NCI-H748 (cell line): ENCODE data around the gene NYAP2.

Experiments
- DNase-seq: peaks from one replicate; lab custom pipeline; 2025; ENCODE audit not compliant: unreplicated experiment; lab: John Stamatoyannopoulos, UW

NYAP2 gene

GRCh38 chr2:225616372-225616771, 216.9 kb downstream of the NYAP2 start:
- no peak for DNase-seq

GRCh38 chr2:225616848-225617247, 217.3 kb downstream of the NYAP2 start:
- DNase-seq = no peak

- DNase-seq = no peak
These were observed 220.7 kb downstream of the NYAP2 start for GRCh38 chr2:225620227-225620626.

GRCh38 chr2:225630824-225631533, 231.5 kb downstream of the NYAP2 start:
- DNase-seq = no peak

- DNase-seq = no peak
These were observed 232.8 kb downstream of the NYAP2 start for GRCh38 chr2:225632351-225632750.

- DNase-seq = no peak
These were observed 237.0 kb downstream of the NYAP2 start for GRCh38 chr2:225636558-225636957.

GRCh38 chr2:225637259-225637658, 237.7 kb downstream of the NYAP2 start:
- no peak for DNase-seq

GRCh38 chr2:225640550-225640949, 241.0 kb downstream of the NYAP2 start:
- no peak for DNase-seq

GRCh38 chr2:225649274-225649673, 249.8 kb downstream of the NYAP2 start:
- peak; percentile 19 for DNase-seq

- no peak for DNase-seq
These were observed 250.5 kb downstream of the NYAP2 start for GRCh38 chr2:225650041-225650440.

GRCh38 chr2:225660262-225661131, 261.0 kb downstream of the NYAP2 start:
- peak; percentile 75 for DNase-seq

- DNase-seq = no peak
These were observed 262.6 kb downstream of the NYAP2 start for GRCh38 chr2:225662101-225662500.

- no peak for DNase-seq
These were observed 267.9 kb downstream of the NYAP2 start for GRCh38 chr2:225667445-225667844.

- DNase-seq = peak; percentile 76
These were observed 269.2 kb downstream of the NYAP2 start for GRCh38 chr2:225668606-225669266.

- peak; percentile 28 for DNase-seq
These were observed 270.8 kb downstream of the NYAP2 start for GRCh38 chr2:225670111-225670974.

GRCh38 chr2:225678792-225679191, 279.3 kb downstream of the NYAP2 start:
- DNase-seq = no peak

GRCh38 chr2:225683258-225683657, 283.7 kb downstream of the NYAP2 start:
- DNase-seq = no peak

- DNase-seq = no peak
These were observed 290.6 kb downstream of the NYAP2 start for GRCh38 chr2:225690153-225690552.

GRCh38 chr2:225691711-225692110, 292.2 kb downstream of the NYAP2 start:
- DNase-seq = no peak

GRCh38 chr2:225693259-225693658, 293.7 kb downstream of the NYAP2 start:
- no peak for DNase-seq

GRCh38 chr2:225694664-225695063, 295.2 kb downstream of the NYAP2 start:
- no peak for DNase-seq
